ENCODE data around the gene SYT9.

GRCh38 chr11:7422544-7423331 lies 171.0 kb downstream of the SYT9 start:
- TF ChIP-seq, protein P1, sequence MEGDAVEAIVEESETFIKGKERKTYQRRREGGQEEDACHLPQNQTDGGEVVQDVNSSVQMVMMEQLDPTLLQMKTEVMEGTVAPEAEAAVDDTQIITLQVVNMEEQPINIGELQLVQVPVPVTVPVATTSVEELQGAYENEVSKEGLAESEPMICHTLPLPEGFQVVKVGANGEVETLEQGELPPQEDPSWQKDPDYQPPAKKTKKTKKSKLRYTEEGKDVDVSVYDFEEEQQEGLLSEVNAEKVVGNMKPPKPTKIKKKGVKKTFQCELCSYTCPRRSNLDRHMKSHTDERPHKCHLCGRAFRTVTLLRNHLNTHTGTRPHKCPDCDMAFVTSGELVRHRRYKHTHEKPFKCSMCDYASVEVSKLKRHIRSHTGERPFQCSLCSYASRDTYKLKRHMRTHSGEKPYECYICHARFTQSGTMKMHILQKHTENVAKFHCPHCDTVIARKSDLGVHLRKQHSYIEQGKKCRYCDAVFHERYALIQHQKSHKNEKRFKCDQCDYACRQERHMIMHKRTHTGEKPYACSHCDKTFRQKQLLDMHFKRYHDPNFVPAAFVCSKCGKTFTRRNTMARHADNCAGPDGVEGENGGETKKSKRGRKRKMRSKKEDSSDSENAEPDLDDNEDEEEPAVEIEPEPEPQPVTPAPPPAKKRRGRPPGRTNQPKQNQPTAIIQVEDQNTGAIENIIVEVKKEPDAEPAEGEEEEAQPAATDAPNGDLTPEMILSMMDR (IDR thresholded peaks at IDR 0.05), result no peak
- no peak for TF ChIP-seq POLR2A (IDR thresholded peaks at IDR 0.05)
